Measurements from ENCODE around the gene GPATCH8.
"Not testable (repeated sequence)": the region's sequence is repeated elsewhere in the genome, so short reads cannot be mapped to it uniquely, and the experiment has no call there.

GRCh38 chr17:44368391-44369243 is 134.6 kb downstream of the GPATCH8 start:
- TF ChIP-seq, protein P1, sequence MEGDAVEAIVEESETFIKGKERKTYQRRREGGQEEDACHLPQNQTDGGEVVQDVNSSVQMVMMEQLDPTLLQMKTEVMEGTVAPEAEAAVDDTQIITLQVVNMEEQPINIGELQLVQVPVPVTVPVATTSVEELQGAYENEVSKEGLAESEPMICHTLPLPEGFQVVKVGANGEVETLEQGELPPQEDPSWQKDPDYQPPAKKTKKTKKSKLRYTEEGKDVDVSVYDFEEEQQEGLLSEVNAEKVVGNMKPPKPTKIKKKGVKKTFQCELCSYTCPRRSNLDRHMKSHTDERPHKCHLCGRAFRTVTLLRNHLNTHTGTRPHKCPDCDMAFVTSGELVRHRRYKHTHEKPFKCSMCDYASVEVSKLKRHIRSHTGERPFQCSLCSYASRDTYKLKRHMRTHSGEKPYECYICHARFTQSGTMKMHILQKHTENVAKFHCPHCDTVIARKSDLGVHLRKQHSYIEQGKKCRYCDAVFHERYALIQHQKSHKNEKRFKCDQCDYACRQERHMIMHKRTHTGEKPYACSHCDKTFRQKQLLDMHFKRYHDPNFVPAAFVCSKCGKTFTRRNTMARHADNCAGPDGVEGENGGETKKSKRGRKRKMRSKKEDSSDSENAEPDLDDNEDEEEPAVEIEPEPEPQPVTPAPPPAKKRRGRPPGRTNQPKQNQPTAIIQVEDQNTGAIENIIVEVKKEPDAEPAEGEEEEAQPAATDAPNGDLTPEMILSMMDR (IDR thresholded peaks at IDR 0.05 in 8 of 11, conservative IDR thresholded peaks at IDR 0.05 in 3 of 11): not testable (repeated sequence)
- TF ChIP-seq POLR2A, POLR2AphosphoS5 (IDR thresholded peaks at IDR 0.05): not testable (repeated sequence)
